OCI-LY7 (cell line): ENCODE results near the gene MUC4.
"Not testable (repeated sequence)": the region's sequence is repeated elsewhere in the genome, so short reads cannot be mapped to it uniquely, and the experiment has no call there.

Experiments used
- EZH2phosphoT487 ChIP-seq: fragments of 200-600 bp; sonication (generic); IDR thresholded peaks from 2 replicates; pipeline ENCODE4 v1.6.1; 2018; ENCODE audit warnings: low read depth, borderline replicate concordance, mild to moderate bottlenecking, mixed run types, antibody characterized with exemption, low read length, moderate library complexity, mixed read lengths
- TF ChIP-seq, protein P1 (sequence below): fragments of 200-600 bp; sonication (generic); conservative IDR thresholded peaks from 2 replicates; pipeline ENCODE4 v1.5.1; 2014; ENCODE audit warnings: mild to moderate bottlenecking, antibody characterized with exemption, low read length, moderate library complexity, mixed read lengths

DNA sequence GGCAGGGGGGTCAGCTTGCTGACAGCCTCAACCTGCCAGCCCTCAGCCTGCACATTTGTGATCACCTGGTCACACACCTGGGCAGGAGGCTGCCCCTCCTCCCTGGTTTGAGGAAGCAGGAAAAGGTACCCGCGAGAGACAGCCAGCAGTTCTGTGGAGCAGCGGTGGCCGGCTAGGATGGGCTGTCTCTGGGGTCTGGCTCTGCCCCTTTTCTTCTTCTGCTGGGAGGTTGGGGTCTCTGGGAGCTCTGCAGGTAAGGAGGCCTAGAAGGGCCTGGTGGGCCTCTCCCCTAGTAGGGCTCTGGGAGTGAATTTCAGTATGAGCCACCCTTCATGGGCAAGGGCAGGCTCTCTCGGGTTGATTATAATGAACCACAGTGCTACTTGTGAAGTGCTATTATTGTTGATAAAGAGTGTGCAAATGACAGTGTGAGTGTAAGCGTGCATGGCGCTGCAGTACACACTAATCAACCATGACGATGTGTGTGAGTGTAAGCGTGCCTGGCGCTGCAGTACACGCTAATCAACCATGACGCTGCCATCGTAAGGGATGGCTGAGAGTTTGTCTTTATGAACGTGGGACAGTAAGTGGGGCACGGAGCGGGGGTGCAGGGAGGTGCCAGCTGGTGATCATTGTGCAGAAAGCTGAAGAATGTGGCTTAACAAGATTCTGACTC lies 90.8 kb downstream of the MUC4 start, which contains the start of gene MUC20:
- TF ChIP-seq, protein P1, sequence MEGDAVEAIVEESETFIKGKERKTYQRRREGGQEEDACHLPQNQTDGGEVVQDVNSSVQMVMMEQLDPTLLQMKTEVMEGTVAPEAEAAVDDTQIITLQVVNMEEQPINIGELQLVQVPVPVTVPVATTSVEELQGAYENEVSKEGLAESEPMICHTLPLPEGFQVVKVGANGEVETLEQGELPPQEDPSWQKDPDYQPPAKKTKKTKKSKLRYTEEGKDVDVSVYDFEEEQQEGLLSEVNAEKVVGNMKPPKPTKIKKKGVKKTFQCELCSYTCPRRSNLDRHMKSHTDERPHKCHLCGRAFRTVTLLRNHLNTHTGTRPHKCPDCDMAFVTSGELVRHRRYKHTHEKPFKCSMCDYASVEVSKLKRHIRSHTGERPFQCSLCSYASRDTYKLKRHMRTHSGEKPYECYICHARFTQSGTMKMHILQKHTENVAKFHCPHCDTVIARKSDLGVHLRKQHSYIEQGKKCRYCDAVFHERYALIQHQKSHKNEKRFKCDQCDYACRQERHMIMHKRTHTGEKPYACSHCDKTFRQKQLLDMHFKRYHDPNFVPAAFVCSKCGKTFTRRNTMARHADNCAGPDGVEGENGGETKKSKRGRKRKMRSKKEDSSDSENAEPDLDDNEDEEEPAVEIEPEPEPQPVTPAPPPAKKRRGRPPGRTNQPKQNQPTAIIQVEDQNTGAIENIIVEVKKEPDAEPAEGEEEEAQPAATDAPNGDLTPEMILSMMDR, result not testable (repeated sequence)
- not testable (repeated sequence) for TF ChIP-seq EZH2phosphoT487
